Naive B cell (primary cell): ENCODE measurements around the gene RASSF8. TPM values are rescaled to one million over a fixed set of nuclear protein-coding genes. Genes with fewer than 3 reads are reported as not detected.
A peak's percentile ranks its signal among the peaks of the same experiment; 100 is the strongest.

Experiments used
- ATAC-seq, 2 donors: fragments of 150-1000 bp; cut with Tn5 transposase; 2 replicates each; pipeline ENCODE4 v1.10.0; 2021; ENCODE audit warnings: low read depth in 2 of 2, mild to moderate bottlenecking in 2 of 2, moderate library complexity in 2 of 2
- DNase-seq: peaks from one replicate; pipeline ENCODE4 v3.0.0; 2022
- H3K27ac Mint-ChIP-seq, 6 donors: one replicate each; pipeline ENCODE4 v1.8.0; 2020 to 2022; ENCODE audit warnings: mild to moderate bottlenecking in 6 of 6, mixed read lengths in 6 of 6, moderate library complexity in 5 of 6, inconsistent platforms in 2 of 6
- H3K27me3 Mint-ChIP-seq, 3 donors: one replicate each; pipeline ENCODE4 v1.8.0; 2021 to 2022; ENCODE audit warnings: mixed read lengths in 3 of 3, mild to moderate bottlenecking in 1 of 3
- H3K36me3 Mint-ChIP-seq, 2 donors: one replicate each; pipeline ENCODE4 v1.8.0; 2020 to 2022; ENCODE audit warnings: mixed read lengths in 2 of 2, inconsistent platforms in 1 of 2, mild to moderate bottlenecking in 1 of 2
- H3K4me1 Mint-ChIP-seq, 3 donors: one replicate each; pipeline ENCODE4 v1.8.0; 2020 to 2022; ENCODE audit warnings: mixed read lengths in 3 of 3, inconsistent platforms in 1 of 3, mild to moderate bottlenecking in 1 of 3, moderate library complexity in 1 of 3
- H3K4me3 Mint-ChIP-seq, 8 donors: one replicate each; pipeline ENCODE4 v1.8.0; 2020 to 2022; ENCODE audit warnings: mild to moderate bottlenecking in 8 of 8, mixed read lengths in 8 of 8, moderate library complexity in 8 of 8, inconsistent platforms in 2 of 8
- H3K9me3 Mint-ChIP-seq, 7 donors: one replicate each; pipeline ENCODE4 v1.8.0; 2020 to 2022; ENCODE audit warnings: mixed read lengths in 7 of 7, mild to moderate bottlenecking in 5 of 7, inconsistent platforms in 2 of 7, moderate library complexity in 1 of 7
- polyA plus RNA-seq, 6 donors: library from polyadenylated mRNA; unstranded; fragments of 300-500 nt; fragmentation: Illumina TruSeq; gene quantifications; one replicate each; pipeline ENCODE4 v1.2.3, GENCODE V29; 2021; ENCODE audit warnings: low read depth in 6 of 6

The RASSF8 gene
- polyA plus RNA-seq, 6 donors from 2014 or later: not detected

- DNase-seq: no peak
- Mint-ChIP-seq H3K27ac (no peak overlapping the region), H3K9me3 (no peaks in the 10 kb centered on the region), H3K27me3 (peaks cover 0 to 9% (median 7%) of the 10 kb centered on the region in 3 donors), H3K4me3 (peak overlapping the region in 1 of 8 donors; percentile 30), H3K4me1 (no peaks in the 10 kb centered on the region), H3K36me3 (no peaks in the 10 kb centered on the region)
- no peak for ATAC-seq
Measured at GRCh38 chr12:26009593-26009992, 51.1 kb downstream of the RASSF8 start.

DNA sequence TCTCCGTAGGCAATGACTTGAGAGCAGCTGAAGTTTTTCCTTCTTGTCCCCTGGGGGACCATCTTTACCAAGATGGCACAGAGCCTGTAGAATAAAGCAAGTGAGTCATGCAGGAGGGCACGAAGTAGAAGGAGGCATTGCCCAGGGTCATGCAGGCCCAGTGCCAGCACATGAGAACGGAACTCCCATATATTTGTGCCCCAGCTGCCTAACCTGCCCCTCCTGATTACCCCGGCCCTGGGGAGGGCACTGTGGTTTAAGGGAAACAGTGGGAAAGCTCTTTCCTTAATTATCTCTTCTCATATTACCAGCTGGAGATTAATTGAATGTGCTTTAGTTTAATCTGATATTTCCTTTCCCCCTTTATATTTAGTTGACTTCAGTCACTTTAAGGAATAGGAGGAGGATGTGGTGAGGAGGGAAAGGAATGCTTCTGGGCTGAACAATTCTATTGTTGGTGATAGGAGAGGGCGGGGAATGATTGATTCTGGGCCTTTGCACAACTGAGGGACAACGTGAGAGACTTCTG is 51.9 kb downstream of the RASSF8 start:
- no peaks in the 10 kb centered on the region for H3K4me1 Mint-ChIP-seq
- no peaks in the 10 kb centered on the region for H3K9me3 Mint-ChIP-seq
- no peak overlapping the region for H3K27ac Mint-ChIP-seq
- H3K36me3 Mint-ChIP-seq: no peaks in the 10 kb centered on the region
- no peak overlapping the region for H3K4me3 Mint-ChIP-seq
- DNase-seq (no peak), ATAC-seq (no peak)
- peaks cover 0 to 9% (median 7%) of the 10 kb centered on the region in 3 donors for H3K27me3 Mint-ChIP-seq

GRCh38 chr12:26011099-26011498 is 52.6 kb downstream of the RASSF8 start:
- peaks cover 0 to 9% (median 7%) of the 10 kb centered on the region in 3 donors for H3K27me3 Mint-ChIP-seq
- no peak for ATAC-seq
- H3K9me3 Mint-ChIP-seq: no peaks in the 10 kb centered on the region
- no peaks in the 10 kb centered on the region for H3K4me1 Mint-ChIP-seq
- H3K4me3 Mint-ChIP-seq: no peak overlapping the region
- no peaks in the 10 kb centered on the region for H3K36me3 Mint-ChIP-seq
- no peak for DNase-seq
- H3K27ac Mint-ChIP-seq: no peak overlapping the region

DNA sequence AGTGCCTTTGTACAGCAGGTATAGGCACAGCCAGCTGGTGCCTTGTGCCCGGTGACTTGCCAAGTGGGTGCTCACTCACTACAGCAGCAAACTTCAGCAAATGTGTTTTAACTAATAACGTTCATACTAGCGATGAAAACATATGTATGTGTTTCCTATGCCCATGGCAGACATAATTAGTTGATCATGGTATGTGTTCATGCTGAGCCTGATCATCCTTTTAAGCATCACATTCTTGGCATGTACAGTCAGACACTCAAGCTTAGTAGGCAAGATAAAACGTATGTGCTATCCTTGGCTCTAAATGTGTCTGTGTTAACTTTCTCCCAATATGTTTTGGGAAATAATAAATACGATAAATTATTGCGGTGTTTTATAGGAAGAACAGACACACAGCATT is 55.6 kb downstream of the RASSF8 start:
- H3K9me3 Mint-ChIP-seq: no peaks in the 10 kb centered on the region
- ATAC-seq (no peak), DNase-seq (no peak)
- no peak overlapping the region for H3K27ac Mint-ChIP-seq
- H3K4me3 Mint-ChIP-seq: no peak overlapping the region
- no peaks in the 10 kb centered on the region for H3K4me1 Mint-ChIP-seq
- H3K36me3 Mint-ChIP-seq: no peaks in the 10 kb centered on the region
- H3K27me3 Mint-ChIP-seq: peaks cover 0 to 8% (median 6%) of the 10 kb centered on the region in 3 donors

GRCh38 chr12:26016516-26016915 is 58.0 kb downstream of the RASSF8 start:
- ATAC-seq: no peak
- Mint-ChIP-seq H3K36me3 (no peaks in the 10 kb centered on the region), H3K4me1 (no peaks in the 10 kb centered on the region), H3K27me3 (peaks cover 0 to under 1% (median 0%) of the 10 kb centered on the region in 3 donors), H3K9me3 (no peaks in the 10 kb centered on the region), H3K27ac (no peak overlapping the region), H3K4me3 (no peak overlapping the region)
- DNase-seq: no peak

- H3K4me3 Mint-ChIP-seq: no peak overlapping the region
- peaks cover 0 to 11% (median 5%) of the 10 kb centered on the region in 3 donors for H3K27me3 Mint-ChIP-seq
- no peak overlapping the region for H3K27ac Mint-ChIP-seq
- no peaks in the 10 kb centered on the region for H3K9me3 Mint-ChIP-seq
- no peak for ATAC-seq
- no peaks in the 10 kb centered on the region for H3K36me3 Mint-ChIP-seq
- no peaks in the 10 kb centered on the region for H3K4me1 Mint-ChIP-seq
- DNase-seq: no peak
Measured at GRCh38 chr12:26017484-26018211, 59.2 kb downstream of the RASSF8 start.

- H3K27ac Mint-ChIP-seq: no peak overlapping the region
- no peak for ATAC-seq
- H3K4me1 Mint-ChIP-seq: no peaks in the 10 kb centered on the region
- H3K9me3 Mint-ChIP-seq: no peaks in the 10 kb centered on the region
- no peak for DNase-seq
- H3K4me3 Mint-ChIP-seq: no peak overlapping the region
- no peaks in the 10 kb centered on the region for H3K36me3 Mint-ChIP-seq
- H3K27me3 Mint-ChIP-seq: peaks cover 0 to 11% (median 5%) of the 10 kb centered on the region in 3 donors
Measured at GRCh38 chr12:26018926-26019325, 60.4 kb downstream of the RASSF8 start.

- ATAC-seq: no peak
- DNase-seq: no peak
- Mint-ChIP-seq H3K9me3 (no peaks in the 10 kb centered on the region), H3K27me3 (peaks cover 0 to 11% (median 5%) of the 10 kb centered on the region in 3 donors), H3K4me1 (no peaks in the 10 kb centered on the region), H3K27ac (peak overlapping the region in 1 of 6 donors; percentile 37), H3K36me3 (no peaks in the 10 kb centered on the region), H3K4me3 (no peak overlapping the region)
Measured at GRCh38 chr12:26021534-26021933, 63.1 kb downstream of the RASSF8 start.

DNA sequence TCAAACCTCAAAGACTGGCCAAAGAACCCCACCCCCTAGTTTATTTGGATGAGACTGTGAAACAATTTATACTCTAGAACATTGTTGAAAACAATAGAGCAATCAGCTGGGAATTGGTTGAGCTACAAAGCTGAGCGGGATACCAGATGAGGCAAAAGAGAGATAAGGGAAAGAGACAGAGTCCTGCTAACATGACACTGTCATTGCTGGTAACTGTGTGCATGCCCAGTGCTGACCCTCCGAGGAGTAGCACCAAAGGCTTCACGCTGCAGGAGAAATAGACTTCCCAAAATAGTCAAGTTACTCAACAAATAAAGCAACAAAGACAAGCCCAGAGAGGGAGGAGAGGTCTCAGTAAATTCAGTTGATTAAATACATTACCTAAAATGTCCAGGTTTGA is 63.6 kb downstream of the RASSF8 start:
- H3K4me1 Mint-ChIP-seq: no peaks in the 10 kb centered on the region
- no peaks in the 10 kb centered on the region for H3K36me3 Mint-ChIP-seq
- ATAC-seq (no peak), DNase-seq (no peak)
- no peaks in the 10 kb centered on the region for H3K9me3 Mint-ChIP-seq
- peaks cover 0 to 11% (median 5%) of the 10 kb centered on the region in 3 donors for H3K27me3 Mint-ChIP-seq
- no peak overlapping the region for H3K4me3 Mint-ChIP-seq
- H3K27ac Mint-ChIP-seq: no peak overlapping the region

DNA sequence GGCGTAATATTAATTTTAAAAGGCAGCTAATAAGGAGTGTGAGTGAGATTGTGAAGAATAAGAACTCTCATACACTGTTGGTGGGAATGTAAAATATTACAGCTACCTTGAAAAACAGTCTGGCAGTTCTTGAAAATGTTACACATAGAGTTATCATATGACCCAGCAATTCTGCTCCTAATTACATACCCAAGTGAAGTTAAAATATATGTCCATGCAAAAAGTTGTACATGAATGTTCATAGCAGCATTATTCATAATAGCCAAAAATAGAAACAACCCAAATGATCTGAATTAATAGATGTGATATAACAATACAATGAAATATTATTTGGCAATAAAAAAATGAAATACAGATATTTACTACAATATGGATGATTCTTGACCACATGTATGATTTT is 68.2 kb downstream of the RASSF8 start:
- Mint-ChIP-seq H3K9me3 (no peaks in the 10 kb centered on the region), H3K36me3 (no peaks in the 10 kb centered on the region), H3K27ac (no peak overlapping the region), H3K4me1 (no peaks in the 10 kb centered on the region), H3K27me3 (peaks cover 0 to 8% (median 5%) of the 10 kb centered on the region in 3 donors), H3K4me3 (no peak overlapping the region)
- DNase-seq: no peak
- ATAC-seq: no peak

GRCh38 chr12:26027401-26027800 is 68.9 kb downstream of the RASSF8 start:
- Mint-ChIP-seq H3K4me1 (no peaks in the 10 kb centered on the region), H3K27me3 (peaks cover 0 to 1% (median under 1%) of the 10 kb centered on the region in 3 donors), H3K27ac (no peak overlapping the region), H3K9me3 (no peaks in the 10 kb centered on the region), H3K36me3 (no peaks in the 10 kb centered on the region), H3K4me3 (no peak overlapping the region)
- no peak for ATAC-seq
- DNase-seq: no peak

DNA sequence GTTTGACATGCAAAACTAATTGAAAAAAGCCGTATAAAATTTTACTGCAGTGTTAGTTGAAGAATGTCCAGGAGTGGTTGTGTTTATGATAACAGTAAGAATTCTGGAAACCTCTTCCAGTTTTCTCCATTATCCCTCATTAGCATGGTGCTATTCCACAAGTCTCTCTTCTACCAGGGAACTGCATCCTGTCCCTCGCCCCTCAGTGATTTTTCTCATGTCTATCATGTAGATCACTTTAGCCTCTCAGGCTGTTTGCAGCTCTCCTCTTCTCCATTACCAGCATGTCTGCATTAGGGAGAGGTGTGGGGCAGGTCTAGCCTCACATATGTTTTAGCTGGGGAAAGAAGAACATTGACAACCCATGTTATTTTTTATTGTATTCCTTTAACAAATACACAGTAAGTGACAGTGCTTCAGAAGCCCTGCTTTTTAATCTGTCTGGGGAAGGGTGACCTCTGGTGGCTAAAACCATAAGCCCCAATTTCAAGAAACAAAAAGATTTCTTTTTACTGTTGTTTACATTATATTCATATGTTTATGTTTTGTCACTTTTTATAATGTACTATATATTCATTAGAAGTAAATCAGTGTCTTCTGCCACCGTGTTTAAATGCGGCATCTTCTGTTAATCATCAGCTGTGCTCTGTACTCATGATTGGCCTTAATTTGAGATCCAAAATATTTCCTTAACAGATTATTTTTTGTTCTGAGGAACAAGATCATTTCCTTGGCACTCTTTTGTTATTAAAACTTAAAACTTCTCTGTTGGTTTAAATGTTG is 70.7 kb downstream of the RASSF8 start:
- Mint-ChIP-seq H3K27me3 (no peaks in the 10 kb centered on the region), H3K4me3 (no peak overlapping the region), H3K36me3 (no peaks in the 10 kb centered on the region), H3K4me1 (no peaks in the 10 kb centered on the region), H3K27ac (no peak overlapping the region), H3K9me3 (no peaks in the 10 kb centered on the region)
- DNase-seq: peak; percentile 6
- no peak for ATAC-seq

DNA sequence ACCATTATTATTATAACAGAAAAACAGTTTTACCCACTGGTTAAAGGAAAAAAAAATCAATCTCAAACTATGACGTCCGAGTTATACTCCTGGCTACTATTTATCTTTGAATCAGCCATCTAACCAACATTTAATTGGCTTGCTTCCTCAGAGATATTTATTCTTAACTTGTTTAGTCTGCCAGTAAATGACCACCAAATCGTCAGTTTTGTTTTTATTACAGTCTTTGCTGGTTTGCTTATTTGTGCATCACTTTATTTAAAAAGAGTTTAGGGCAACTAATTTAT is 71.2 kb downstream of the RASSF8 start:
- H3K9me3 Mint-ChIP-seq: no peaks in the 10 kb centered on the region
- ATAC-seq: no peak
- H3K4me1 Mint-ChIP-seq: no peaks in the 10 kb centered on the region
- H3K36me3 Mint-ChIP-seq: no peaks in the 10 kb centered on the region
- H3K27ac Mint-ChIP-seq: no peak overlapping the region
- no peak overlapping the region for H3K4me3 Mint-ChIP-seq
- no peak for DNase-seq
- no peaks in the 10 kb centered on the region for H3K27me3 Mint-ChIP-seq

- H3K9me3 Mint-ChIP-seq: no peaks in the 10 kb centered on the region
- no peaks in the 10 kb centered on the region for H3K4me1 Mint-ChIP-seq
- no peaks in the 10 kb centered on the region for H3K36me3 Mint-ChIP-seq
Measured at GRCh38 chr12:26030371-26030770, 71.9 kb downstream of the RASSF8 start.

More at GRCh38 chr12:26030371-26030770, 71.9 kb downstream of the RASSF8 start:
- no peak overlapping the region for H3K4me3 Mint-ChIP-seq
- H3K27ac Mint-ChIP-seq: no peak overlapping the region
- no peak for ATAC-seq
- no peak for DNase-seq
- no peaks in the 10 kb centered on the region for H3K27me3 Mint-ChIP-seq
